Osteocyte (in vitro differentiated cells): ENCODE measurements around the gene MDGA2. TPM values are rescaled to one million over a fixed set of nuclear protein-coding genes. Genes with fewer than 3 reads are reported as not detected.

Experiments used
- DNase-seq: peaks from one replicate; pipeline ENCODE4 v3.0.0; 2021; ENCODE audit warnings: mixed read lengths; ENCODE audit not compliant: unreplicated experiment; ENCODE audit errors: extremely low spot score
- H3K27ac Mint-ChIP-seq: one replicate; pipeline ENCODE4 v1.8.0; 2021; ENCODE audit warnings: mild to moderate bottlenecking, mixed read lengths; ENCODE audit not compliant: unreplicated experiment
- H3K27me3 Mint-ChIP-seq: one replicate; pipeline ENCODE4 v1.8.0; 2021; ENCODE audit warnings: mixed read lengths; ENCODE audit not compliant: unreplicated experiment
- H3K36me3 Mint-ChIP-seq: one replicate; pipeline ENCODE4 v1.8.0; 2021; ENCODE audit warnings: mixed read lengths; ENCODE audit not compliant: unreplicated experiment
- H3K4me1 Mint-ChIP-seq: one replicate; pipeline ENCODE4 v1.8.0; 2021; ENCODE audit warnings: mixed read lengths; ENCODE audit not compliant: unreplicated experiment
- H3K4me3 Mint-ChIP-seq: one replicate; pipeline ENCODE4 v1.8.0; 2021; ENCODE audit warnings: mild to moderate bottlenecking, moderate library complexity, mixed read lengths; ENCODE audit not compliant: unreplicated experiment
- H3K9me3 Mint-ChIP-seq: one replicate; pipeline ENCODE4 v1.8.0; 2021; ENCODE audit warnings: mixed read lengths; ENCODE audit not compliant: unreplicated experiment
- CTCF ChIP-seq: fragments of 200-600 bp; sonication (generic); IDR thresholded peaks from 2 replicates; pipeline ENCODE4 v1.5.0; 2021; ENCODE audit warnings: antibody characterized with exemption, mild to moderate bottlenecking, moderate library complexity
- total RNA-seq: library from RNA; stranded (reverse); gene quantifications from 2 replicates; pipeline ENCODE4 v1.2.1, GENCODE V29; 2021

The MDGA2 gene
- total RNA-seq, 1 donor from 2014 or later = 0.19 TPM

DNA sequence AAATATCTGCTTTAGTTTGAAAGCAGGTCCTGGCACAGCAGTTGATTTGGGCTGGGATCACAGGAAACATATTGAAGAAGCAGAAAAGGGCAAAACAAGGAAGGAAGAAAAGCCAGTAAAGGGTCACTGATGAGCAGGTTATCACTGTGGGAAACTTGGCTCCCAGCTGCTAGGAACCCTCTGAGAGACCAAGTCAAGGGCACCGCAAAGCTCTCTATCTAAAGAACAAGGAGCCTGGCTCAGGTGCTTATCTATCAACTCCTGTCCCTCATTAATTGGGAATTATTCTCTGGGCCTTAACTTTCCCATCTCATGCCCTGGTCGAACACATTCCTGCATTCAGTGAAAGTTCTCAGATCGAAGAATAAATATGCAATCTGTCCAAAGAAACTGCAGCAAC, 572.9 kb downstream of the MDGA2 start:
- TF ChIP-seq CTCF = no peak

GRCh38 chr14:47085678-47086077, 589.7 kb downstream of the MDGA2 start:
- Mint-ChIP-seq H3K27ac (no peak overlapping the region), H3K9me3 (no peaks in the 10 kb centered on the region), H3K4me1 (no peaks in the 10 kb centered on the region), H3K4me3 (no peak overlapping the region), H3K36me3 (no peaks in the 10 kb centered on the region), H3K27me3 (peaks cover 5% of the 10 kb centered on the region)
- DNase-seq = no peak
- no peak for TF ChIP-seq CTCF

More for the DNA sequence above, 572.9 kb downstream of the MDGA2 start:
- DNase-seq = no peak
- Mint-ChIP-seq H3K9me3 (no peaks in the 10 kb centered on the region), H3K27me3 (peaks cover 4% of the 10 kb centered on the region), H3K4me1 (no peaks in the 10 kb centered on the region), H3K4me3 (no peak overlapping the region), H3K36me3 (no peaks in the 10 kb centered on the region), H3K27ac (no peak overlapping the region)

DNA sequence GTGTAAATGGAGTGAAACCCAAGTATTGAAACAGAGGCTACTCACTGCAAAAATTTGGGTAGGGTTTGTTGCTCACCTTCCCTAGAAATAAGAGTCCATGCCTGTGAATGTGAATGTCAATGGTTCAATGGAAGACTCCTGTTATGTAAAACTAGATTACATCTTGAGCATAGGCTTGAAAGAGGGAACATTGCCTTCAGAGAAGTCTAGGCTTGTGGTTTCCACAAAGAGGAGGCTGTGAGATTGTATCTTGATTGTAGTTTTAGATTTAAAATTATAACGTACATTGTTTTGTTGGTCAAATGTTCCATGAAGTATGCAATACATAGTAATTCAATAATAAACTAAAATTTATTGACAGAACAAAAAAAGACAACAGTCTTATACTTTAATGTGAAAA, 610.1 kb downstream of the MDGA2 start:
- Mint-ChIP-seq H3K4me1 (no peaks in the 10 kb centered on the region), H3K36me3 (no peaks in the 10 kb centered on the region), H3K27ac (no peak overlapping the region), H3K4me3 (no peak overlapping the region), H3K9me3 (no peaks in the 10 kb centered on the region), H3K27me3 (peaks cover 3% of the 10 kb centered on the region)
- no peak for TF ChIP-seq CTCF
- no peak for DNase-seq

DNA sequence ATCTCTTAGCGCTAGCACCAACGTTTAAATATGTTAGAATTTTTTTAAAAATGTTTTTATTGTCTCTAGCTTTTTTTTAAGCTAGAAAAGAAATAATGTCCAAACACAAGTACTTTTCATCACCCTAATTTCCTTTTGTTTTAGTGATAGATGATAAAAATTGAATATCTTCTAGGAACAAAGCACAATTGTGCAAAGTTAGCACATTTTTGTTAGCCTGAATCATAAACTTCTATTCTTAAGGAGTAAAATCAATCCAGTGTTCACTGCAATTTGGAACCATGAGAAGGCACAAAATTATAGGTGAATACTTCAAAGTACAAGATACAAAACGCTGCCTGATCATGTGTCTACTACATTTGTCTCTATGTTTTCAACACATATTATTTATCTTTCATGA, 615.4 kb downstream of the MDGA2 start:
- Mint-ChIP-seq H3K4me1 (no peaks in the 10 kb centered on the region), H3K4me3 (no peak overlapping the region), H3K9me3 (no peaks in the 10 kb centered on the region), H3K36me3 (no peaks in the 10 kb centered on the region), H3K27ac (no peak overlapping the region), H3K27me3 (no peaks in the 10 kb centered on the region)
- no peak for DNase-seq
- no peak for TF ChIP-seq CTCF

- no peak for TF ChIP-seq CTCF
- no peaks in the 10 kb centered on the region for H3K36me3 Mint-ChIP-seq
- DNase-seq = no peak
- no peak overlapping the region for H3K27ac Mint-ChIP-seq
- H3K4me3 Mint-ChIP-seq = no peak overlapping the region
- H3K9me3 Mint-ChIP-seq = no peaks in the 10 kb centered on the region
- H3K4me1 Mint-ChIP-seq = no peaks in the 10 kb centered on the region
- no peaks in the 10 kb centered on the region for H3K27me3 Mint-ChIP-seq
Observed at GRCh38 chr14:47057364-47057763, 618.0 kb downstream of the MDGA2 start.
